HG03045 (cell line): ENCODE measurements around the gene STUM.

Source experiments
- ATAC-seq: cut with Tn5 transposase; IDR thresholded peaks from one replicate; pipeline ENCODE4 v1.9.1; 2021; ENCODE audit warnings: mild to moderate bottlenecking, moderate library complexity; ENCODE audit not compliant: unreplicated experiment

STUM gene

DNA sequence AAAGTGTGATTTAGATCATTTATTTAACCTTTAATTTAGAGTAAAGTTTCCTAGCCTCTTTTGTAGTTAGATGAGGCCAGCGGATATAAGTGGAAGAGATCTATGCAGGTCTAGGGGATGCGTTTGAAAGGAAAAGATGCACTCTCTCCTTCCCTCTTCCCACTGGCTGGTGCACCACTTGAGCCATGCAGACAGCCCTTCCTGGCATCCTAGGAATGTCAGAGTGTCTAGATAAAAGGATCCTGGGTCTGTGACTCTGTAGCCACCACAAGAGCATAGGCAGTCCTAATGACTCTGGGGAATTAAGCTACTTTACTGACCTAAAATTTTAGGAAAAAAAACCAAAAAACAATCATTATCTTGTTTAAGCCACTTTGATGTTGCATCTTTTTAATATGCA is 16.0 kb upstream of the STUM start:
- ATAC-seq = no peak

- ATAC-seq = no peak
Measured at GRCh38 chr1:226533220-226533619, 15.3 kb upstream of the STUM start.

- no peak for ATAC-seq
Measured at GRCh38 chr1:226534098-226534497, 14.5 kb upstream of the STUM start.

- ATAC-seq = no peak
Measured at GRCh38 chr1:226534645-226535044, 13.9 kb upstream of the STUM start.

DNA sequence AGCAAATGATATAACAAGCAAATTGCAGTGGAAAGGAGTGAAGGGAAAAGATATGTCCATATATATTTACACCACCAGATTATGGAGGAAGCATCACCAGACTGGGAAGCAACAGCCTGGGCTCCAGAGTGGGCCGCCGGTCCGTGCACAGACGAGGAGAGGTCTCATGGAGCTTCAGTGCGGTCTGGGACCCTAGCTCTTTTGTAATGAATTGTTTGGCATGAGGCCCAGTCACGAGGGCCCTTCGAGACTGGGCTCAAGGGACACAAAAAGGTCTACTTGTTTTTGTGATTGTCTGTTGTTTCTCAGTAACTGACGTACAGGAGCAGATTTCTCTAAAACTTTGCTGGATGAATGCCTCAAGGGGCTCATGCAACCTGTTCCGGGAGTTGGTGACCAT is 12.9 kb upstream of the STUM start:
- no peak for ATAC-seq

DNA sequence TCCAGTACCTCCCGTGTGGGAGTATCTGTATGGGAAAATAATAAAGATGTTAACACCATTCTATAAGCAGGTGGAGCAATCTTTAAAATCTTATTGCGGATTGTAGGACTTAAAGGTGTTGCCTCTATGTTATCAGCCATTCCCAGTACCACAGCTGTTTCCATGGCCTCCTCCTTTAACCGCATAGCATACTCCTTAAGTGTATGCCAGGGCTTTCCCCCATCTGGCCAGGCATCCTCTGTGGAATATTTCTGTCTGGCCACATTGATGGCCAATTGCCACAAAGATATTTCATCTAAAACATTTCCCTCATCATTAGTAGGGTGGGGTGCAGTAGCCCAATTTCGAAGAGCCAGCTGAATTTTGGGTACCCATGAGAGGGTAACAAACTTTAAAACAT is 7.3 kb upstream of the STUM start:
- ATAC-seq = no peak

DNA sequence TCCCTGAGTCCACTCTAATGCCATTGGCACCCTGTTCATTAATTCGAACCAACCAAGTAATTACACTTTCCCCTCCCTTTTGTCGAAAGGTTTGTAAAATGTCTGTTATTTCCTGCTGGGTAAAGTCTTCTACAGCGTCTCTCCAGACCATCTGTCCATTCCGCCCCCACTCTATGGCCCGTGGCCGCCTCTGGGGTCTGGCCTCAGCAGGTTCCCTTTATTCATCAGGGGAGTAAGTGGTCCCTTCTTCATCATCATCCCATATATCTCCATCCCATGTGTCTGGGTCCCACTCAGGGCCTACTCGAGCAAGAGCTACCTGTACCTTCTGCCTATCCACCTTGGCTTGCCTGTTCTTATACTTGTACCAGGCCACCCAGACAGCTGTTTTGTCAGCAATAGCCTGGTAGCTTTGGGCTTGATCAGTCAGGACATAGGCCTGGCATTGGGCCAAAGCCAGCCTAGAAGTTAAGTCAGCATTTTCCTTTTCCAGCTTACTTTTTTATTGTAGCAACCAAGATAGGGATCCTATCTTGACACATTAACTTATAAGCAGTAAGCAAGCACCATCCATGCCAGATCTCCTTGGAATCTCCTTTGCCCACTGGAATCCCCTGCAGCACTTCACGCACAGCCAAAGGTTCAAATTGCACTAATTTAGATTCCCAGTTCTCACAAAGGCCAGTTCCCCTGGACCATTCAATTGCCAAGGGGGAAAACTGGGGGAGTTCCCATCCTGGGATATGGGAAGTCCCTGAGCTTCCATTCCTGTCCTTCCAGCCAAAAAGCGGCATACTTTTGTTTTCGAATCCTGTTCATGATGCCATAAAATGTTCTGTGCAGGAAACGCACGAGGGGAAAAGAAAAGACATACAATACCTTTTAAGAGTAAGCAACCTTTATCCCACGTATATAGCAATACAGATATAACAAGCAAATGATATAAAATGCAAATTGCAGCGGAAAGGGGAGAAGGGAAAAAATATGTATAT is 6.6 kb upstream of the STUM start:
- no peak for ATAC-seq

- ATAC-seq = no peak
Measured at GRCh38 chr1:226542623-226543103, 5.9 kb upstream of the STUM start.

DNA sequence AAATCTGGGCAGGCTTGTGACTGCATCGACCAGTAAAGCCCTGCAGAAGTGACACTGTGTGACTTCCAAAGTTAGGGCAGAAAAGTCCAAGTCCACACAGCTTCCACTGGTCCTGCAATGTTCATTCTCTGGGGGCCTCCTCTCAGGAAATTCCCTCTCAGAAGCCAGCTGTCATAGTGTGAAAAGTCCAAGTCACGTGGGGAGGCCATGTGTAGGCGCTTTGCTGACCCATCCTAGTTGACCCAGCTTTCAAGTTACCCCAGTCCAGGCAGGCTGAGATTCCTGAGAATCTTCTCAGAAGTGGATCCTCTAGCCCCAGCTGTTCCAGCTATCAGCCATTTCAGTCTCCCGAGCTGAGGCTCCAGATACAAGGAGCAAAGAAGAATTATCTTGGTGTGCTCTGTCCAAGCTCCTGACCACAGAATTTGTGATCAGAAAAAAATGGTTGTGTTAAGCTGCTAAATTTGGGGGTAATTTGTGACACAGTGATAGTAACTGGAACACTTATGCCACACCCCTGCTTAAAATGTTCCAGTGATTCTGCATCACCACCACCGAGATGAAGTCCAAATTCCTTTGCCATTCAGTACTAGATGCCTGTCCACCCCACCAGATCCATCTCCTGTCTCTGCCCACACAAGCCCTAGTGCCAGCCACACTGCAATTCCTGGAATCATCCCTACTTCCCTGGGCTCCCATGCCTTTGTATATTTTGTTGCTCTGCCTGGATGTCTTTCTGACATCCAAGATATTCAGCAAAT is 2.5 kb upstream of the STUM start:
- ATAC-seq = no peak

DNA sequence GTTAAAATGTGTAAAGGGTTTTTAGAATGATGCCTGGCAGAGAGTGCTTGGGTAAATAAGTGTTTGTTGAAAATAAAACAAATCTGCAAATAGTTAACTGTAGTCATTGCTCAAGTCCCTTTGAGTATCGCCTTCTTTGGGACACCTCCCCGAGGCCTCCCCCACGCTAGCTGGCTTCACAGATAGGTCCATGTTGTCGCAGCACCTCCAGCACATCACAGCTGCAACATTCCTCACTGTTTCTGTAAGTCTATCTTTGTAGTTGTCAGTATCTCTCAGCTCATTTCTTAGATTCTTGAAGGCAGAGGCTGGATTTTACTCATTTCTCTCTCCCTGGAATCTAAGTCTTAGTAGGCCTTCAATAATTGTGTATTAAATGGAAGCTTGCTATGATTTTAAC is 1.6 kb upstream of the STUM start:
- no peak for ATAC-seq

GRCh38 chr1:226547754-226548191 is 791 bp upstream of the STUM start:
- ATAC-seq = peak; percentile 43

DNA sequence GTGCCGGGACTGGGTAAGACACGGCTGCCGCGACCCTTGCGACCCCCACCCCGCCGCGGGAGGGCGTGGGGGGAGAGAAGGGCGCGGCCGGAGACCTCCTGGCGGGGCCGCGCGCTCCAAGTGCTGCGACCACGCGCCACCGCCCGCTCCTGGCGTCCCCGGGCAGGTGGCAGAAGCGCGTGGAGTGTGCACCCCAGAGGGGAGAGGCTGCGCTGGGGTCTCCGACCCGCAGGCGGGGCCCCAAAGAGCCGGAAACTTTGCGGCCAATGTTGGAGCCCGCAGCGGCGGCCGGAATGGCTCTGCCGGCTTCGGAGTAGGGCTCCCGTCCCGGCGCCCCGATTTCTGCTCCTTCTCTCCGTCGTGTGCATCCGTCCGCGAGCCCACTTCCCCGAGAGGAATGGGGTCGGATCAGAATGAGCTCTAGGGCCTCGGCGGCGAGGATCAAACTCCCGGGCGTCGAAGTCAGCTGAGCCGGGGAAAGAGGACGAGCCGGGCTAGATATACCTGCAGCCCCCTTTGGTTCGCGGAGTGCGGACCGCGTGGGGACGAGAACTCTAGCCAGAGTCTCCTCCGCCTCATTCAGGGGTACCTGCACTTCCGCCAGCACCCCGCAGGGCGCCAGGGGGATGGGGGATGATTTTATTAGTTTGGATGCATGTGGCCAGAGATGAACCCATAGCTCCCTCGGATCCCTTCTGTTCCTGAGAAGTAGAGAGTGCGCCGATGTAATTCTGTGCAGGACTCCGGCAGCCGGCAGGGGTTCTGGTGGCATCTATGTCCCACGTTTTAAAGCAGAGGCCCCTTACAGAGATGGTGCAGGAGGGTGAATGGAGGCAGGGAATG is 751 bp downstream of the STUM start:
- ATAC-seq = no peak

DNA sequence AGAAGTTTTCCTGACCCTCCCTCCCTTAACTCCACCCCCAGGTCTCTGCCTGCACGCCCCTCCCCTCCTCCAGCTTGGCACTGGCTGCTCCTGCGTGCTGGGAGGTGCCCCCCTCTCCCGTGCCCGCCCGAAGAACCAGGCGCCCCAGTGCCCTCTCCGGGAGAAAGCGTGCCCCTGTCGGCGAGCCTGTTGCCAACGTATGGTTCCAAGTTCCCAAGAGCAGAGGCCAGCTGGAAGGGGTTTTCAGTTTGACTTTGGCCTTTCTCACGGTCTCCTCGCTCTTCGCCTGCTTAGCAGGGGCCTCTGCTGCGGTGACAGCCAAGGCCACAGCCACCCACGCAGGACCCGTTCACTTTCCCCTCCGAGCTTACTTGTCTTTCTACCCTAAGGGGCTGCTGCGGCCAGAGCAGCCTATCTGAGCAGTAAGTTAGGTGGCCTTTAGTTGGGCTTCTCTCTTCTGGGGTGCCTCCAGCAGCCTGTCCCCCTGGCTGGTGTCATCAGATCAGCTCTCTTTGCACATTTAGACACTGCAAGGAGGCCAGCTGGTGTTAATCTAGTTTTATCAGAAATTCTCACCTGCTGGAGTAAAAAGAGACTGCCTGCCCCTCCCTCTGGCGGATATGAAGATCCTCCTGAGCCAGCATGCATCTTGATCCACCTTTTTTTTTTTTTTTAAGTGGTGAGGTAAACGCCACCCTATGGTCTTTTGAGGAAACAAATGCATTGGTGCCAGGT is 1.5 kb downstream of the STUM start:
- ATAC-seq = no peak

DNA sequence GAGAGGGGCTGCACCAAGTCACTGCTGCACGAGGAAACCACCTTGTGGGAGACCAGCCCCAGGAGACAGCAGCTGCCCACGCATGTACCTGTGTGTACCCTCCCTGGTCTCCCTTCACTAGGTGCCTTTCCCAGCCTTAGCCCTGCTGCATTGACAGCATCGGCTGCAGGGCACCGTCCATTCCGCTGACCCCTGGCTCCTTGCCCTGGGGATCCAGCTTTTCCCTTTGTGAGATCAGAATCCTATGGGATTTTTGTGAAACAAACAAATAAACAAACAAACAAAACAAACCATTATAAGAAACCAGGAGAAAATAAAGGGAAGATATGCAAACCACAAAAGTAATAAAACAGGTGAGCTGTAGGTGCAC is 2.1 kb downstream of the STUM start:
- no peak for ATAC-seq

DNA sequence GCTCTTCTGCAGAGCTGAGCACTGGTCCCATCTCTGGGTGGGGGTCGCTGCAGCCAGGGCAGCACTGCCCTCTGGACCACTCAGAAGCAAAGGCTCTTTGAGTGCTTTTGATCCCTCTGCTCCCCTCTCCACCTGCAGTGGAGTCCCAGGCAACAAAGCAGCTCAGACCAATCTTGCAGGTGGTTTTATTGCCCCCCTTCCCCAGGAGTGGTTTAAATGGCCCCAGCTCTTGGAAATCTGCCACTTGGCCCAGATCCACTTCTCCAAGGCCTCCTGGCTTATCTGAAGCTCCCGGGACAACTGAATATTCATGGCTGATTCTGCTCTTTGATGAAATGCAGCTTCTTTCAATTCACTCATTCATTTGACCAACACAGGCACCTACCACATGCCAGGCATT is 2.7 kb downstream of the STUM start:
- no peak for ATAC-seq

GRCh38 chr1:226552061-226552460 is 3.5 kb downstream of the STUM start:
- ATAC-seq = no peak

DNA sequence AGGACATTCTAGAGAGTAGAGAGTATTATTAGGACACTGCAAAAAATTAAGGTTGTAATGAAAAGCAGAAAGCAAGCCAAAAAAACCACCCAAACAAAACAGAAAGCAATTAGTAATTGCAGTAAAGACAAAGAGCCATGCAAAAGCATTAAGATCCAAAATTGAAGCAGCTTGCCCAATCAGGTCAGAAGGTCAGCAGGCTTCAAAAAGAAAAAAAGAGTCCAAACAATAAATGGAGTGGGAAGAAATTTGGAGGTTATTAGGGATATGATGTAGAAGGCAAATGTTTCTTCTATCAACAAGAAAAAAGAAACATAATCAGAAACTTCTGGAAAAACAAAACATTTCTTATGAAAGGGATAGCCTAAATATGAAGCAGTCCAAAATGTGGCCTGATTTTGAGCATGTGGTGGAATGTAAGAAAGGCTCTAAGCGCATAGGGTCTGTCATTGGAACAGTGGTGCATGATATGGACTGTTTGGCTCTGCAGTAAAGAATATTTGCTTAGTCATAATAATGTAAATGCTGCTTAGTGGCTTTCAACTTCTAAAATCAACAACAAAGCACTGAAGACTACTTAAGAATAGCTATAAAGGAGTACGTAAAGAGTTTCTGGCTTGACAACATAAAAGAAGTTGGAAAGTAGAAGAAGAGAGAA is 4.8 kb downstream of the STUM start:
- no peak for ATAC-seq

- no peak for ATAC-seq
Measured at GRCh38 chr1:226553924-226554282, 5.3 kb downstream of the STUM start.

GRCh38 chr1:226555092-226555491 is 6.5 kb downstream of the STUM start:
- no peak for ATAC-seq

DNA sequence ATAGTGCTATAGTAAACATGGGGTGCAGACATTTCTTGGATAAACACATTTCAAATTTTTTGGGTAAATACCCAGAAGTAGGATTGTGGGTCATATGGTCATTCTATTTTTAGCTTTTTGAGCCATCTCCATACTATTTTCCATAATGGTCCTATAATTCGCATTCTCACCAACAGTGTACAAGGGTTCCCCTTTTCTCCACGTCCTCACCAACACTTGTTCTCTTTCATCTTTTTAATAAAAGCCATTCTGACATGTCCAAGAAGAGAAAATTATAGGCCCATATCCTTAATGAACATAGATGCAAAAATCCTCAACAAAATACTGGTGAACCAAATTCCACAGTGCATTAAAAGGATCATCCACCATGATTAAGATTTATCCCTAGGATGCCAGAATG is 8.9 kb downstream of the STUM start:
- no peak for ATAC-seq
